Measurements from ENCODE around the gene OR52A1. TPM values are rescaled to one million over a fixed set of nuclear protein-coding genes. Genes with fewer than 3 reads are reported as not detected.
A peak's percentile ranks its signal among the peaks of the same experiment; 100 is the strongest.

OR52A1 gene
- total RNA-seq, 4 donors from 2014 or later: not detected

GRCh38 chr11:5196067-5196466 is 41.5 kb upstream of the OR52A1 start:
- TF ChIP-seq POLR2AphosphoS5 (IDR thresholded peaks at IDR 0.05) (no peak), CTCF (IDR thresholded peaks at IDR 0.05) (no peak), POLR2A (IDR thresholded peaks at IDR 0.05) (no peak), EP300 (IDR thresholded peaks at IDR 0.05) (no peak)
- no peaks in the 10 kb centered on the region for H3K36me3 ChIP-seq
- no peaks in the 10 kb centered on the region for H3K9me3 ChIP-seq
- 77% methylated on average over 5 of the region's 5 CpGs for WGBS
- no peak overlapping the region for H3K27ac ChIP-seq
- DNase-seq (ENCODE audit: low spot score in 2 of 2): peak in 1 of 2 donors; percentile 76
- no peaks in the 10 kb centered on the region for H3K27me3 ChIP-seq
- no peak overlapping the region for H3K4me3 ChIP-seq
- no peaks in the 10 kb centered on the region for H3K4me1 ChIP-seq

GRCh38 chr11:5192738-5193137 is 38.2 kb upstream of the OR52A1 start:
- no peak for DNase-seq (ENCODE audit: low spot score in 2 of 2)
- no peak overlapping the region for H3K27ac ChIP-seq
- H3K27me3 ChIP-seq: no peaks in the 10 kb centered on the region
- H3K4me1 ChIP-seq: no peaks in the 10 kb centered on the region
- TF ChIP-seq POLR2A (IDR thresholded peaks at IDR 0.05): no peak
- TF ChIP-seq CTCF (IDR thresholded peaks at IDR 0.05): no peak
- TF ChIP-seq POLR2AphosphoS5 (IDR thresholded peaks at IDR 0.05): no peak
- no peak for TF ChIP-seq EP300 (IDR thresholded peaks at IDR 0.05)
- H3K9me3 ChIP-seq: no peaks in the 10 kb centered on the region
- no peaks in the 10 kb centered on the region for H3K36me3 ChIP-seq
- 28% methylated on average over 1 of the region's 1 CpG for WGBS
- H3K4me3 ChIP-seq: no peak overlapping the region

- no peak for DNase-seq (ENCODE audit: low spot score in 2 of 2)
- H3K36me3 ChIP-seq: no peaks in the 10 kb centered on the region
Observed at GRCh38 chr11:5188201-5188600, 33.6 kb upstream of the OR52A1 start.

GRCh38 chr11:5178046-5178837 is 23.7 kb upstream of the OR52A1 start:
- no peak for TF ChIP-seq CTCF (IDR thresholded peaks at IDR 0.05)
- no peak for TF ChIP-seq POLR2A (IDR thresholded peaks at IDR 0.05)
- TF ChIP-seq EP300 (IDR thresholded peaks at IDR 0.05): no peak
- TF ChIP-seq POLR2AphosphoS5 (IDR thresholded peaks at IDR 0.05): no peak
- Histone ChIP-seq H3K4me3 (no peak overlapping the region), H3K36me3 (no peaks in the 10 kb centered on the region), H3K4me1 (no peaks in the 10 kb centered on the region), H3K9me3 (no peaks in the 10 kb centered on the region), H3K27me3 (no peaks in the 10 kb centered on the region), H3K27ac (no peak overlapping the region)
- no peak for DNase-seq (ENCODE audit: low spot score in 2 of 2)
- WGBS: 77% methylated on average over 10 of the region's 10 CpGs

More at GRCh38 chr11:5188201-5188600, 33.6 kb upstream of the OR52A1 start:
- no peaks in the 10 kb centered on the region for H3K4me1 ChIP-seq
- H3K9me3 ChIP-seq: no peaks in the 10 kb centered on the region
- H3K4me3 ChIP-seq: no peak overlapping the region
- no peak for TF ChIP-seq EP300 (IDR thresholded peaks at IDR 0.05)
- no peak for TF ChIP-seq CTCF (IDR thresholded peaks at IDR 0.05)
- TF ChIP-seq POLR2AphosphoS5 (IDR thresholded peaks at IDR 0.05): no peak
- TF ChIP-seq POLR2A (IDR thresholded peaks at IDR 0.05): no peak
- H3K27me3 ChIP-seq: no peaks in the 10 kb centered on the region
- H3K27ac ChIP-seq: no peak overlapping the region
- WGBS: 72% methylated on average over 2 of the region's 2 CpGs

GRCh38 chr11:5174934-5175333 is 20.4 kb upstream of the OR52A1 start:
- Histone ChIP-seq H3K36me3 (no peaks in the 10 kb centered on the region), H3K4me1 (no peaks in the 10 kb centered on the region), H3K9me3 (no peaks in the 10 kb centered on the region), H3K27ac (no peak overlapping the region), H3K27me3 (no peaks in the 10 kb centered on the region), H3K4me3 (no peak overlapping the region)
- TF ChIP-seq EP300 (IDR thresholded peaks at IDR 0.05) (no peak), POLR2A (IDR thresholded peaks at IDR 0.05) (no peak), POLR2AphosphoS5 (IDR thresholded peaks at IDR 0.05) (no peak), CTCF (IDR thresholded peaks at IDR 0.05) (no peak)
- 92% methylated on average over 7 of the region's 7 CpGs for WGBS
- DNase-seq (ENCODE audit: low spot score in 2 of 2): no peak

All from suprapubic skin (tissue), 4 donors.